Measurements from ENCODE around the gene PPARG.

DNA sequence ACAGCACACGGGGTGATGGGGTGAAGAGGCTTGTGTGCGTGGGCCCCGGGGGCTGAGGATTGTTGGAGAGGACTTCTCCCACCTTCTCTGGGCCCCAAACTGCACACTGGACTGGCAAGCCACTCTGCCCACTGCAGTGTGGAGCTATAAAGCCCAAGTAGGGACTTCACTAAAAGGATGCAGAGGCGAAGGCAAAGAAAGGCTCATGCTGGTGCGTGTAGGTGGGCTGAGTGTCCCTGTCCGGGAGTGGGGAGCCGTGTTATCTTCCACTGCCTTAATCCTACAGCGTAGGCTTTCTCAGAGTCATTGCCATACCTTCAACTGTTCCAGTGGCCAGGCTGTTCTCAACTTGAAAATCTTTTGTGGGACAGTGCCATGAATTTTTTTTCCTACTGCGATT is 3.9 kb downstream of the PPARG start:
- TF ChIP-seq, protein P1, sequence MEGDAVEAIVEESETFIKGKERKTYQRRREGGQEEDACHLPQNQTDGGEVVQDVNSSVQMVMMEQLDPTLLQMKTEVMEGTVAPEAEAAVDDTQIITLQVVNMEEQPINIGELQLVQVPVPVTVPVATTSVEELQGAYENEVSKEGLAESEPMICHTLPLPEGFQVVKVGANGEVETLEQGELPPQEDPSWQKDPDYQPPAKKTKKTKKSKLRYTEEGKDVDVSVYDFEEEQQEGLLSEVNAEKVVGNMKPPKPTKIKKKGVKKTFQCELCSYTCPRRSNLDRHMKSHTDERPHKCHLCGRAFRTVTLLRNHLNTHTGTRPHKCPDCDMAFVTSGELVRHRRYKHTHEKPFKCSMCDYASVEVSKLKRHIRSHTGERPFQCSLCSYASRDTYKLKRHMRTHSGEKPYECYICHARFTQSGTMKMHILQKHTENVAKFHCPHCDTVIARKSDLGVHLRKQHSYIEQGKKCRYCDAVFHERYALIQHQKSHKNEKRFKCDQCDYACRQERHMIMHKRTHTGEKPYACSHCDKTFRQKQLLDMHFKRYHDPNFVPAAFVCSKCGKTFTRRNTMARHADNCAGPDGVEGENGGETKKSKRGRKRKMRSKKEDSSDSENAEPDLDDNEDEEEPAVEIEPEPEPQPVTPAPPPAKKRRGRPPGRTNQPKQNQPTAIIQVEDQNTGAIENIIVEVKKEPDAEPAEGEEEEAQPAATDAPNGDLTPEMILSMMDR (IDR thresholded peaks at IDR 0.05), result no peak
- TF ChIP-seq POLR2A (IDR thresholded peaks at IDR 0.05), result no peak
